K562 (cell line): ENCODE measurements around the gene EIF2AK2. TPM values are rescaled to one million over a fixed set of nuclear protein-coding genes. Genes with fewer than 3 reads are reported as not detected.

Source experiments
- ELF1 ChIP-seq: fragments of 200-800 bp; sonication (Bioruptor generic); IDR thresholded peaks from 2 replicates; pipeline ENCODE4 v1.6.1; 2016; ENCODE audit warnings: missing genetic modification characterization, missing compliant biosample characterization
- ESRRA ChIP-seq: fragments of 450-650 bp; IDR thresholded peaks from 2 replicates; pipeline ENCODE4 v1.6.1; 2014; ENCODE audit warnings: low read depth, mild to moderate bottlenecking, moderate library complexity, borderline replicate concordance
- GABPB1 ChIP-seq: sonication (generic); formaldehyde crosslinking; IDR thresholded peaks from 2 replicates; pipeline ENCODE4 v1.8.0; 2022; ENCODE audit warnings: mild to moderate bottlenecking, missing genetic modification reagents
- HDAC1 ChIP-seq, 2 experiments: fragments of 450-650 bp; IDR thresholded peaks; 2 replicates each; pipeline ENCODE4 v1.6.1; 2016 to 2017; ENCODE audit warnings: inconsistent platforms in 1 of 2, mild to moderate bottlenecking in 1 of 2, moderate library complexity in 1 of 2
- KAT2B ChIP-seq: IDR thresholded peaks from one replicate; pipeline ENCODE4 v1.6.1; 2012; ENCODE audit warnings: low read depth, mild to moderate bottlenecking, control low read depth, inconsistent platforms, low read length, moderate library complexity
- KLF6 ChIP-seq: fragments of 250-450 bp; sonication (Bioruptor Pico); IDR thresholded peaks from 2 replicates; pipeline ENCODE4 v1.4.0; 2020; ENCODE audit warnings: mild to moderate bottlenecking, moderate library complexity, borderline replicate concordance
- POLR2A ChIP-seq: fragments of 450-650 bp; conservative IDR thresholded peaks from 2 replicates; pipeline ENCODE4 v1.6.1; 2016
- RERE ChIP-seq: sonication (generic); formaldehyde crosslinking; IDR thresholded peaks from 2 replicates; pipeline ENCODE4 v1.8.0; 2023; ENCODE audit warnings: missing genetic modification reagents, mild to moderate bottlenecking, borderline replicate concordance
- SIN3B ChIP-seq: fragments of 450-650 bp; IDR thresholded peaks from 2 replicates; pipeline ENCODE4 v1.6.1; 2017; ENCODE audit warnings: low read depth, mild to moderate bottlenecking, moderate library complexity
- SRSF7 ChIP-seq: fragments of 200-400 bp; formaldehyde crosslinking; optimal IDR thresholded peaks from 2 replicates; pipeline ENCODE3; 2017; ENCODE audit warnings: mild to moderate bottlenecking, low read depth, low read length
- TSHZ1 ChIP-seq: fragments of 250-450 bp; sonication (Bioruptor Pico); IDR thresholded peaks from 2 replicates; pipeline ENCODE4 v1.4.0; 2020; ENCODE audit warnings: mild to moderate bottlenecking, moderate library complexity
- ZBTB12 ChIP-seq: fragments of 250-450 bp; sonication (Bioruptor Pico); IDR thresholded peaks from 2 replicates; pipeline ENCODE4 v1.4.0; 2020
- ZNF518B ChIP-seq: fragments of 250-450 bp; sonication (Bioruptor Pico); IDR thresholded peaks from 2 replicates; pipeline ENCODE4 v1.5.0; 2021; ENCODE audit warnings: mild to moderate bottlenecking, moderate library complexity
- polyA plus RNA-seq, 8 experiments: library from polyadenylated mRNA; depleted of rRNA in 4 of 8; stranded (reverse) in 5 of 8; unstranded in 3 of 8; fragments of >200 nt; fragmentation: Nextera tagmentation in 2 of 8; fragmentation: Illumina TruSeq in 1 of 8; extraction: Ambion mirVana in 2 of 8; extraction: Trizol in 1 of 8; gene quantifications; 2 replicates each; pipeline versions ENCODE4 v1.2.1 to v1.2.3, GENCODE V29; 2011 to 2014; ENCODE audit warnings: inconsistent platforms in 1 of 8, missing spikeins in 1 of 8
- total RNA-seq, 7 experiments: library from RNA; depleted of rRNA in 6 of 7; stranded (reverse); fragments of >200 nt in 6 of 7; fragmentation: Illumina TruSeq in 2 of 7; extraction: Trizol in 2 of 7; gene quantifications; 2 replicates each; pipeline versions ENCODE4 v1.2.1 to v1.2.3, GENCODE V29; 2011 to 2021; ENCODE audit warnings: low replicate concordance in 1 of 7

The EIF2AK2 gene
- total and polyA plus RNA-seq, 9 of the 15 experiments (the other 6 are each of a cell fraction or from before 2014, with no cell fraction given), result 3.8 to 19.5 (median 13.3) TPM

GRCh38 chr2:37196320-37197195, 39.8 kb upstream of the EIF2AK2 start, which contains the start of gene CEBPZOS (continued):
- no peak for TF ChIP-seq ZNF518B (CRISPR knock-in tag)
- no peak; the same call in 1 of the 2 replicates for TF ChIP-seq ESRRA
- no peak for TF ChIP-seq KLF6 (CRISPR knock-in tag)
- TF ChIP-seq KAT2B, result no peak
- TF ChIP-seq ELF1, result 0 out of 2 replicates have a peak, but pooled peaks have one; percentile 48
- TF ChIP-seq SRSF7, result no peak
- no peak for TF ChIP-seq RERE (CRISPR knock-in tag)
- peak; percentile 93 for TF ChIP-seq POLR2A
- peak in 1 of 2 experiments; percentile 73; a peak in 1 of 4 replicates for TF ChIP-seq HDAC1 (IDR thresholded peaks at IDR 0.05)
- TF ChIP-seq SIN3B, result no peak
- no peak for TF ChIP-seq TSHZ1 (CRISPR knock-in tag)
- peak; percentile 90 for TF ChIP-seq GABPB1 (CRISPR knock-in tag)
- no peak for TF ChIP-seq ZBTB12 (CRISPR knock-in tag)
